ENCODE data around the gene POU2F1.

Gene POU2F1

DNA sequence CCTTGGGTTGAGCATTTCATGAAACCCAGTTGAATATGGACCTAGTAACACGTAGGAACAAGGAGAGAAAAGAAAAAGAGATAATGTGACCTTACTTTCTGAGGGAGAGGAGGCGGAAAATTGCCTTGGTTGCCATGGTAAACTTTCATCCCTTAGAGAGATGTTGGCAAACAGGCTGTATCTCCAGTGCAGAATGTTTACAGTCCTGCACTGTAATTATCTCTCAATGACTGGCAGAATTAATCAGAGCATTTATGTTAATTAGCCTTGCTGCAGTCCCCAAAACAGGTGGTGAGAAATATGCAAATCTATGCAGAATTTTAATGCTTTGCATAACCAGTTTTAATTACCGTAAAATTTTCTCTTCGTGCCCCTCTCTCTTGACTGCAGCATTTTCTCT lies 150.3 kb downstream of the POU2F1 start:
- no peak for DNase-seq

DNA sequence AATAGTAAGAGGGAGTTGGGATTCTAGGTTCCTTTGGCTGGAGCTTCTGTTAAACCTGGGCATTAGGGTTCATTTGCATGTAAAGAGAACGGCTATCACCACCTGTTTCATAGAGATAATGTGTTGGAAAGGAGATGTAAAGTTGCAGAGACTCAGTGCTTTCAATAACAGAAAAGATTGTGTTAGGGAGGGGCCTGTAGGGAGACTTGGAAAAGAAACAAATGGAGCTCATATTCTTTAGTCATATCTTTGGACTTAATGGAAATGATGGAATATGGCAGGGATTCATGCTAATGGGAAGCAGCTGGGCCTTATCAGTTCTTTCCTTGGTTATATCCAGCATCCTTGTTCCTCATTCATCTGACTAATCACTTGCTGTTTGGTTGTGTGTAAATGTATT lies 152.7 kb downstream of the POU2F1 start:
- no peak for DNase-seq

DNA sequence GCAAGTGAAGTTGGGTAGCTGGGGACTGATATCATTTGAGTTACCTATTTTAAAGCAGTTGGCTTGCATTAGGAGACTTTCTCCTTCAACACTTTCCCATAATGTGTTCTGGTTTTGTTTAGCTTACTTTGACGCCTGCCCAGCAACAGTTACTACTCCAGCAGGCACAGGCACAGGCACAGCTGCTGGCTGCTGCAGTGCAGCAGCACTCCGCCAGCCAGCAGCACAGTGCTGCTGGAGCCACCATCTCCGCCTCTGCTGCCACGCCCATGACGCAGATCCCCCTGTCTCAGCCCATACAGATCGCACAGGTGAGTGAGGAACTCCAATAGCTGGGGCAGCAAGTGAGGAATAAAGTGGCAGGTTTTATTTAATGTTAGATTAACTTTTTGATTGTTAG lies 153.3 kb downstream of the POU2F1 start:
- no peak for DNase-seq

DNA sequence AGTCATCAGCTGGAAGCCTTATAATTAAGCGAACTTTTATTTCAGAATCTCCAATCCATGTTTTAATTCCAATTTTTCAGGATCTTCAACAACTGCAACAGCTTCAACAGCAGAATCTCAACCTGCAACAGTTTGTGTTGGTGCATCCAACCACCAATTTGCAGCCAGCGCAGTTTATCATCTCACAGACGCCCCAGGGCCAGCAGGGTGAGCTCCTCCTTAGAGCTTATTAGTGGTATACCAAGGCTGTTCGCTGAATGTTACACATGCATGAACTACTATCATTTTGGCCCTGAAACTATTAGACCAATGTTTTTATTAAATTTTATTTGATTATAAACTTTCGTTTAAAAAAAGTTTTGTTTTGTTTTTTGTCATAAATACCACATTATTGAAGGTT lies 155.3 kb downstream of the POU2F1 start:
- no peak for DNase-seq

DNA sequence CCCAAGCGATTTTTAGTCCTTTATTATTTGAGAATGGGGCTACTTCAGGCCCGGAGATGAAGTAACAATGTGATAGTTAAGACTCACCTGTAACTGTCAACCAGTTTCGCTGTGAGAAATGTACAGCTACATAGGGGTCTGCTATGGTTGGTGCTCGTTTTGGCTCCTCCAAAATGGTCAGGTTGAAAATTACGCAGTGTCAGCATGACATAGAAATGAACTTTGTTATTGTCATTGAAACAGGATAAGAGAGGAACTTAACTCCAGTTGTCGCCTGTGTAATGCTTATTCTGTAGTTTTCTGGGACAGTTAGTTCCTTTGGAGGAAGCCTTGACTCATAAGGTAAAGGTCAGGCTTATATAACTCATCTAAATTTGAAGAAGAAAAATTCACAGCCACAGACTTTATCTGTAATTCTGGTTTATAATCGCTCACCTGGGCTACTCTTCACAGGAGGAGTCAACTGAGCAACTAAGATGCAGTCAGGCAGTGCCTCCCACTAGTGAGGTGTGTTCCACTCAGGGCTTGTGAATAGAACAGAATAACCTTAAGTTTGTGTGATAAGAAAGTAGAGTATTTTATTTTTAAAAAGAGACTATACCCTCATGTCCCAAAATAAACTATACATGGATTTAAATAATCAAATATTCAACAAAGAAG lies 166.7 kb downstream of the POU2F1 start:
- no peak for DNase-seq

DNA sequence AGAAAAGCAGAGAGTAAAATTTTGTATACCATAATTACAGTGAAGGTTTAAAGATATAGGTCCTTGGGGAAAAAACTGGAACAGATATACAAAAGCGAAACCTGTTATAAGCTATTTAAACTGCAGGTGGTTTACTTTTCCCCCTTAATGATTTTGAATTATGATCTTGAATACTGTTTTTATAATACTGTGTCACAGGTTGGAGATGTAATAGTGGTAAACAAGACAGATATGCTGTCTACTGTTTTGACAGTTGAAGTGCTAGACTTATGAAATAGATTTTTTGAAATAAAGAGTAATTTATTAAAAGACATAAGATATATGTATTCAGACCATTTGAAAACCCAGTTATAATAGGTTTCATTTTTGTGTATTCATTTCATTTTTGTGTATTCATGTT lies 168.3 kb downstream of the POU2F1 start:
- no peak for DNase-seq

DNA sequence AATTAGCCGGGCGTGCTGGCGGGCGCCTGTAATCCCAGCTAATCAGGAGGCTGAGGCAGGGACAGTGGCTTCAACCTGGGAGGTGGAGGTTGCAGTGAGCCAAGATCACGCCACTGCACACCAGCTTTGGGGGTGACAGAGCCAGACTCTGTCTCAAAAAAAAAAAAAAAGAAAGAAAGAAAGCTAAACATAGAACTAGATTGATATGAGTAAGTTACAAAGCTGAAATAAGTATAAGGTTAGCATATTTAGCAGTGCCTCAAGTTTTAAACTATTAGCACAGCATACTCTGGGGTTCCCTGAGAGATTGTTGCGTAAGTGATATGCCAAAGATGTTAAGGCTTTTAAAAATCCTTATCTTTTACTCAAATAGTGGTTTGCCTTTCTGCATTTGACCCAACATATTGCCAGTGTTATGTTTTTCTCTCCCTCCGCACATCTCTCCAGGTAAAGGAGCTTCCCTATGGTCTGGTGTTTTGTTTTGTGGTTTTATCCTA lies 171.6 kb downstream of the POU2F1 start:
- DNase-seq: no peak

DNA sequence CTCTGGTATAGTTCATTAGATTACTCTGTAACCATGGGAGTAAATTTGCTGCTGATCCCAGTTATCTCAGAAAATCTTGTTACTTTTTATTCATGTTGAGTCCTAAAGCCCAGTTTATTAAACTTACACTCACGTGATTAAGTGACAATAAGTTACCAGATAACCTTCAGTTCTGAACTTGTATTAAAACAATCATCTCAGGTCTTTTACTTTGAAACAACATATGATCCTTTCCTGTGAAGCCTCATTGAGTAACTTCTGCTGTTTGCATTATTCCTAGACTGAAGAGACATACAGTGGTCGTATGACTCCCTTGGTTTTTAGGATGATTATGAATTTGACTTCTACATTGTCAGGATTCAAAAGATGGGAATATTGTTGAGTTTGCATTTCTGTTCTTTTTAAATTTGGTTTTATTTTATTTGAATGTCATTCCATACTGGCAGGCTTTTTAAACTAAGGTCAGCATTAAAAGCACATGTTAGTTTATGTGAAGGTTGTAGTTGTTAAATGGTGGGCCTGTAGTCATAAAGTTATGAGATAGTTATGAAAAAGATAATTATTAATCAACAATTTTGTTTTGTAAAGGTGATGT lies 179.8 kb downstream of the POU2F1 start:
- no peak for DNase-seq

DNA sequence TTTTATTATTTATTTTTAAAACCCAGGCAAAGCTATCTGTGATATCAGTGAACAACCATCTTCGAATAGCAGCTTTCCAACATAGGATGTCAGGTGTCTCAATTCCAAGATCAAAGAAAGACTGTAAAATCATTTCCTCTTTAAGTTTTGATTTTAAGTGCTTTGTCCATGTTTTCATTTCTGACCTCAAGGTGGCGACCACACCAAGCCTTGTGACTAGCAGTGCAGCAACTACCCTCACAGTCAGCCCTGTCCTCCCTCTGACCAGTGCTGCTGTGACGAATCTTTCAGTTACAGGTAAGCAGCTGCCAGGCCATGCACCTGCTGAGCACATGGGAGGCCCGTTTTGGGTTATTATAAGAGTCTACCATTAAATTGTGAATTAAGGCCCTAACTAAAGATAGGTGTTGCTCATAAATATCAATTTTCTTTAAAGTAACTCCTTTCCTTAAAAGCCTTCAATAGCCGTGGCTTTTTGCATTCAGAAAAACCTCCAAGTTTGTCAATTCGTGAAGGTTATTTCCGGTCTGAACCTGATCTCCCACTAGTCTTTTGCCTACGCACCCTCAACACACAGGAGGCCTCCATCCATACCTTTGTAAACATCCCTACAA lies 180.7 kb downstream of the POU2F1 start:
- no peak for DNase-seq

DNA sequence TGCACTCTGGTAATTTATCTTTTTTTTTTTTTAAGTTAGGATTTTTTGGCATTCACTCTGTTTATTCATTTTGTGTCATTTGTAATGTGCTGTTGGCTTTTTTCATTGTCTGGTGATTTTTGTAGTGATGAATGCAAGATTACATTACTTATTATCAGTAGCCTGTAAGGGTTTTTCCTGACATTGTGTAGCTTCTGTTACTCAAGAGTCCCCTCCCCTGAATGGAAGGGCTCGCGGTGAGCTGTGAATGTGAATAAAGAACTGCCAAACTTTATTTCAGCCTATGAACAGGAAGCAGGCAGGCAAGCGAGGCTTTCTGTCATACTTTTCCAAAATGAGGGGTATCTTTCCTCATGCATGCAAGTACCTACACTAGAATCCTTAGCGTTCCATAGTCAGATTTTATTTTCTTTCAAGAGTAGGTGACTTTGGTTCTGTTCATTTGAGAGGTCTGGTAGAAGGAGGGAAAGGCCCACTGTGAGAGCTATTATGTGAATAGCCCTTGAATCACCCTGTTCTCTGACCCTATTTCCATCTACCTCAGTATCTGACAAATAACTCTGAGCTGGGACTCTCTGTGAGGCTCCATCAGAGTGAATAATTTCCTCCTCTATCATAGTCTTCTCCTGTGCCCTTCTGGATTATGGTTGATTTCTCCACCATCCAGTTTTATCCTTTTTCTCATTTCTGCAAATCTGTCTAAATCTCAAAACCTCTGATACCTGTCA lies 183.6 kb downstream of the POU2F1 start:
- DNase-seq: no peak

DNA sequence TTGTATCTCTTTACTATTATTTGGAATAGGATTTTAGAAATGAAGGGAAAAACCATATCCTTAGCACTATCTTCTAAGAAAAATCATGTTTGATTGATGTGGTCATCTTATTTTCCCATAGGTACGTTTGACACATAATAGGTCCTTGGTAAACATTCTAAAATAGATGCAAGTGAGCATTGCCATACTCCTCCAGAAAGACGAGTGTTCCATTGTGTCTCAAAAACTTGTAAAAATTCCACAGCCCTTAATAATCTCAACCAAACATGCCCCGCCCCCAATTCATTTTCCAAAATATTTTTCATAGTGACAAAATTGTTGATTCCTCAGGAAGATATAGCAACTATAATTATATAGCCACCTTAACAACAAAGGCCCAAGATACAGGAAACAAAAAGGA lies 184.2 kb downstream of the POU2F1 start:
- DNase-seq: no peak

DNA sequence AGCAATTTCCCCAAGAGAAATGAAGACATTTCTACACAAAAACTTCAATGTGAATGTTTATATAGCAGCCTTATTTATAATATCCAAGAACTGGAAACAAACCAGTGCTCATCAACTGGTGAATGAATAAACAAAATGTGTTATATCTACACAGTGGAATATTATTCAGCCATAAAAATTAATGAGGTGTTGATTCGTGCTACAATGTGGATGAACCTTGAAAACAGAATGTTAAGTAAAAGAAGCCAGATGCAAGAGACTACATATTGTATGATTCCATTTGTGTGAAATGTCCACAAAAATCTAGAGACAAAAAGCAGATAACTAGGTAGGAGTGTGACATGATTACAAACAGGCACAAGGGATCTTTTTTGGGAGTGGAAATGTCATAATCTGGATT lies 187.7 kb downstream of the POU2F1 start:
- DNase-seq: no peak

DNA sequence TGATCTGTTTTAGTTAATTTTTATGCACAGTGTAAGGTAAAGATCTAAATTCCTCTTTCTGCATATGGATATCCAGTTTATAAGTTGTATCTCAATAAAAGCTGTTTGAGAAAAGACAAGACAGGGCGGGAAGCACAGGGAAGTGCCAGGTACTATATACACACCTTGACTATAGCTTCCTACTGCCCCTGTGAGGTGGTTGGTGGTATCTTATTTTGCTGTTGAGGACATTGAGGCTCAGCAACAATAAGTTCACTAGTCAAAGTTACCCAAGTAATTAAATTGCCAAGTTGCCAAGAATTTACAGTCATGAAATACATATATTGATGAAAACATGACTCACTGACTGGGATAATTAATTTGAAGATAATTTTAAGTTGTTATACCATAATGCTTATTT lies 188.5 kb downstream of the POU2F1 start:
- no peak for DNase-seq

DNA sequence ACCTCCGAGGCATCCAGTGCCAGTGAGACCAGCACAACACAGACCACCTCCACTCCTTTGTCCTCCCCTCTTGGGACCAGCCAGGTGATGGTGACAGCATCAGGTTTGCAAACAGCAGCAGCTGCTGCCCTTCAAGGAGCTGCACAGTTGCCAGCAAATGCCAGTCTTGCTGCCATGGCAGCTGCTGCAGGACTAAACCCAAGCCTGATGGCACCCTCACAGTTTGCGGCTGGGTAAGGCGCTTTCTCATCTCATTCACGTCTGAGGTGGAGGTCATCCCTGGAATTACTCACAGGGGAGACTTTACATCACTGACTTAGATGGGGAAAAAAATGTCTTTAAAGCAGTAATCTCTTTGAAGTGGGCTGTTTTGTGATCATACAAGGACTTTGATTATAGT lies 191.4 kb downstream of the POU2F1 start:
- DNase-seq: no peak

DNA sequence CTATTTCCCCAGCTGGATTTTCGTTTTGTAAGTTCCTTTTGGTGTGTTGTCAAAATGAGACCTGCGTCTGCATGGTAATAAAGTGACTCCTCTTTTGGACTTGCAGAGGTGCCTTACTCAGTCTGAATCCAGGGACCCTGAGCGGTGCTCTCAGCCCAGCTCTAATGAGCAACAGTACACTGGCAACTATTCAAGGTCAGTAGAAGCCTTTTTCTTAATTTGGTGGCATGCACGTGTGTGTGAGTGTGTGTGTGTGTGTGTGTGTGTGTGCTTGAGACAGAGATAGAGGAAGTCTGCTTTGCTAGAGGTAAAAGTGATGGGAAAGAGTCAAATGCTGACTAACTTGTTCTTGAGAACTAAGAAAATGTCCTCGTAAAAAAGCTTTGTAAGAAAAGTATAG lies 192.2 kb downstream of the POU2F1 start:
- no peak for DNase-seq

DNA sequence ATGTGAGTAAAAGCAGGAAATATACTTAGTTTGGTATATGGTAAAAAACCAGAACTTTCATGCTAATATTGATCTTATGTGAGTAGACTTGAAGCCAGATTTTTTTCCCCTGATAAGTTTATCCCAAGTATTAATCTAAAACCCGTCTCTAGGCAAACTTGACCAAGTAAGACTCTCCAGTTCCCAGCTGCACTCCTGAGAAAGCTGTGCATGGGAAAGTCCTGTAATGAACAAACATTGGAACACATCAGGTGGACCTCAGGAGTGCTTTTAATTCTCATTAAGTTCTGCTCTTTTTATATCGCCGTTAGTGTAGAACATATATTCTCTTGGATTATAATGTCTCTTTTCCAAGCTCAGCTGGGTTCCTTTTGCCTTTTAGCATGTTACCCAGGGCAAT lies 192.6 kb downstream of the POU2F1 start:
- DNase-seq: no peak

DNA sequence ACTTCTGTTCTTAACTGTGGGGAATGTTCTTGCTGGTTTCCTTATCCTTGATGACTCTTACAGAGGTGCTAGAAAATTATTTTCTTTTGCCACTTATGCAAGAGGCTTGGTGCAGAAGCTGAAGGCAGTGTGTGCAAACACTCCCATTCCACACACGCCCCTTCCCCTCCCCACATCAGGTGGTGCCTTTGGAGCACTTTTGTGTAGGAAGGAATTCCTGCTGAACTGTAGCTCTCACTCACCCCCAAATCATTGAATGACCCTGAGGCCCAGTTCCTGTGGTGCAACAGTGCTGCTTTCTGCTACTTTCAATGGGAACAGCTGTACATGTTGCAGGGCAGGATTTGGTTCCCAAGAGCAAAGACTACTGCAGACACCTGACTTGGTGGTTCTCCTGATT lies 195.8 kb downstream of the POU2F1 start:
- no peak for DNase-seq

DNA sequence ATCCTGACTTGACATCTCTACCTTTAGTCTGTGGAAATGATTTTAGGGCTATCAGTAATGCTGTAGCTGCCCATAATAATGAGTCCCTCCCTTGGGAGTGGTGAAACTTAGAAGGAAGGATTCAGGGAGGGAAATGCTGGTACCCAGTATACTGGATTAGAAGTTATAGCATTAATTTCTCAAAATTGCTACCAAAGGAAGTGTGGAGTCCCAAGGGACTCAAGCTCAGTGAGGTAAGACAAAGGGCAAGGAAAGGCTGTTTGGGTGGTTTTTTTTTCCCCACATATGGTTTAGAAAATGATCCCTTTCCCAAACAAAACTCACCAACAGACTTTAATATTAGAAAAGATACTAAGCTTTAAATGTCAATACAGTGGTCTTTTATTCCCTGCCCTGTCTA lies 197.7 kb downstream of the POU2F1 start:
- no peak for DNase-seq

DNA sequence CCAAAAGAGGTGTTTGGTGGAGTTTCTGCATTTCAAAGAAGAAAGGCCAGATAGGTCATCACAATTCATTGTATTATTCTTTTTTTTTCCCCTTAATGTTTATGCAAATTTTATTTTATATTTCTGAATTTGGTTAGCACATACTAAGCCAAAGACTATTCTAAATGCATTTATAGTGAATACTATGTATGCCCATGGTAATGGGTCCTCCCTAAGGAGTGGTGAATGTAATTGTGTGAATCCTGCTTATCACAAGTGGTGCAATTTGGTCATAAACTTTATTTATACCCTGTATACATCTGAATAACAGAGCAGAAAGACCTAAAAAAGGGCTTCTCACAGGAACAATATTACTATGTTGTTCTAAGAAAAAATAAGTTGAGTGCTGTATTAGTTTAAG lies 198.6 kb downstream of the POU2F1 start:
- DNase-seq: no peak

DNA sequence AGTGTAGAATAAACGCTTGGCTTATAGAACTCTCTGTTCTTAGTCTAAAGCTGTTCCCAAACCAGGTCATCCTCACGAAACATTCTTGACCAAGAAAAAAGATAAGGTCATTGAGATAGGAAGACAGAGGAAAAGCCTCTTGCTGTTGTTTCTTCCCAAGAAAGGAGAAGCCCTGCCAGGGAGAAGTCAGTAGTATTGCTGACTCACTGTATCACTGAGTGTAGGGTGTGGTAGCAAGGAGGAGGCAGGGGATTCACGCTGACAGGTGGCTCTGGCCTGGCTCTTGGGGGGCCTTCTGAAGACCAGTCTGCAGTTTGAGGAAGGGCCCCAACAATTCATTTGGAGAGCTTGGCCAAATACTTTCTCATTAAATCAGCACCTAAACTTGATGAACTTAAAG lies 199.8 kb downstream of the POU2F1 start:
- peak; percentile 8 for DNase-seq

DNA sequence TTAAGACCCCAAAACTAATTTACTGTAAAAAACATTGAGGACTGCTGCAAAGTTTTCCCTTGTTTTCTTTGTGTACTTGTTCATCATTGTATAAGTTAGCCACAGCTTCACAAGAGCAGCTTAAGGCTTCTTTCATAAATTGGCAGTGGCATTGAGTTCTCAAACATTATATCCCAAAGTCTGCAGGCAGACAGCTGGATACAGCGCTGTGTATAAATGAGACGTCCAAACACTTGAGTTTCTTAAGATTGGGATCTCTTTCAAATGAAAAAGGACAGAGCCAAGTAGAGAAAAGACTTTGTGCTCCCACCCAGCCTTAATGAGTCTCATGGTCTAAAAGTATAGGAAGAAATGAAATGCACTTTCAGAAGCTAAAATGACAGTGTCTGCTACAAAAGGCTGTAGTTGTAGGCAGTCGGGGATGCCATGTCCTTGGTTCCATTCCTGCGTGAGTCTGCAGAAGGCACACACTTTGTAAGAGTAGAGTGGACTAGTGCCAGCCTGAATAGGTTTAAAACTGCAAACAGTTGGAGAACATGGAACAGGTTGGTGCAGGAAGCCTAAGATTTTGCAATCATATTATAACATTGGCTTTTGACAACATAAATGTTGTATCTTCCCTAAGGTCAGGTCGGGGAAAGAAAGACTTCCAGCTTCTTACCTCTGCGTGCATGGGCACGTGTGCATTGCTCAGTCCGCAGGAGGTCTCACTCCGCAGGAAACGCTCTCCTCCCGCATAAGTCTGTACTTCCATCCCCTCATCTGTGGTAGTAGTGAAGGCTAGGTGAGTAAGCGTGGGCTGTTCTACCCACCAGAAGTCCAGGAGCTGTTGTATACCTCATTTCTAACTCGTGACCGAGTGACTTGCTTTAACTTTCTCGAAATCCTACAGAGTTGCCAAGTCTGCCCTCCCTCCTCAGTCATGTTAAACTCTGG lies 203.3 kb downstream of the POU2F1 start:
- no peak for DNase-seq

DNA sequence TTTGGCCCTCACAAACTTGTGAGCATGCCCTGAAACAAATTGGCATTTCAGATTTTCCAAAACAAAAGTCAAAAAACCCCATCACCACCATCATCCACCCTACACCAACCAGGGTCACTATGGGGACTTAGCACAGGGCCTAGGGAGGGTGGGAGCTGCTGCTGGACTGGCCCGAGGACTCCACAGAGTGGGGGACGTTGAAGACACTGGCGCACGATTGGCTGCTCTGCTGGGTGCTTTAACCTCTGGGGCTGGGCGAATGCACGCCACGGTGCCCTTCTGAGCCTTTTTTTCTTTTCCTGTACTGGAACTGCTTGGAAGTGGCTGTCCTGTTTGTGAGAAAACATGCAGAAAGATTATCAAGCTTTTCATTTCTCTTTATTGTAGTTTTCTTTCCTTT lies 204.8 kb downstream of the POU2F1 start:
- DNase-seq: no peak

DNA sequence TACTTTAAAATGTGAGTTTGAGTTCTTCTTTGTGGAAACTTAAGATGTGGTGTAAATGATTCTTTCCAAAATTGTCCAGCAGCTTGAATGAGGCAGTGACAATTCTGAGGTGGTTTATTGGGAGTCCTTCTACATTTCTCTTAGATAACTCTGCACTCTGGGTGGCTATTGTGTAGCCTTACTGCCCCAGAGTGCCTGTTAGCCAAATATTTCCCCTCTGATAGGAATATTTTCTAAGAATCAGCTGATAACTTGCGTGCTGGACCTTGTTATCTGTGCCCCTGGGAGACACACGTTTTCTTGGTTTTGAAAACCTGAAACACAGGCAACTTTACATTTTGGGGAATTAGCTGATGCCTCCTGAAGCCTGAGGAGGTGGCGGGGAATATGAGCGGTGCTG lies 206.0 kb downstream of the POU2F1 start:
- DNase-seq: no peak

Measured in NCI-H226 (cell line).